T-cell (primary cell): ENCODE measurements around the gene GRM6. TPM values are rescaled to one million over a fixed set of nuclear protein-coding genes. Genes with fewer than 3 reads are reported as not detected.

Experiments
- ATAC-seq, 4 experiments: fragments of 200-7000 bp in 3 of 4; fragments of 150-1000 bp in 1 of 4; cut with Tn5 transposase; replicated peaks in 1 of 4; 1 replicate in 3 of 4; 2 replicates in 1 of 4; pipeline ENCODE4 v1.10.0; 2021; ENCODE audit warnings: moderate library complexity in 3 of 4, mild to moderate bottlenecking in 2 of 4, moderate number of reproducible peaks in 1 of 4
- CTCF ChIA-PET, 2 donors: fragments of 300-600 bp; sonication (Branson Sonifier 250); formaldehyde crosslinking; loops; one replicate each; lab custom pipeline; 2022; ENCODE audit warnings: antibody characterized with exemption in 2 of 2; lab: Charles Lee
- POLR2A ChIA-PET, 2 donors: fragments of 300-600 bp; sonication (Branson Sonifier 250); formaldehyde crosslinking; loops; one replicate each; lab custom pipeline; 2022; ENCODE audit warnings: antibody characterized with exemption in 2 of 2; lab: Charles Lee
- DNase-seq, 35 experiments: peaks; one replicate each; pipeline versions ENCODE4 v3.0.0 to v3.0.0-alpha.2; 2013 to 2023
- H3K27ac ChIP-seq: one replicate; pipeline ENCODE4 v1.5.1; 2013; ENCODE audit warnings: low read length
- H3K27me3 ChIP-seq, 2 experiments: replicated peaks in 1 of 2; 1 replicate in 1 of 2; 2 replicates in 1 of 2; pipeline versions ENCODE4 v1.6.1 to v1.7.0; 2013; ENCODE audit warnings: low read length in 1 of 2, mixed read lengths in 1 of 2; ENCODE audit not compliant: control insufficient read depth in 2 of 2, insufficient read depth in 2 of 2; ENCODE audit errors: extremely low read depth in 1 of 2
- H3K36me3 ChIP-seq, 2 donors: 1 replicate in 1 of 2; 2 replicates in 1 of 2; pipeline versions ENCODE4 v1.6.1 to v1.7.0; 2013; ENCODE audit warnings: low read length in 1 of 2; ENCODE audit not compliant: control insufficient read depth in 2 of 2, insufficient read depth in 1 of 2; ENCODE audit errors: extremely low read depth in 1 of 2
- H3K4me1 ChIP-seq, 2 experiments: 1 replicate in 1 of 2; 2 replicates in 1 of 2; pipeline versions ENCODE4 v1.6.1 to v1.7.0; 2013; ENCODE audit warnings: low read length in 2 of 2, mixed read lengths in 1 of 2; ENCODE audit not compliant: insufficient read depth in 2 of 2, control insufficient read depth in 1 of 2; ENCODE audit errors: extremely low read depth in 1 of 2
- H3K4me3 ChIP-seq, 2 donors: 1 replicate in 1 of 2; 2 replicates in 1 of 2; pipeline versions ENCODE4 v1.5.1 to v1.7.0; 2013; ENCODE audit warnings: mild to moderate bottlenecking in 2 of 2, low read length in 1 of 2, moderate library complexity in 1 of 2; ENCODE audit not compliant: control insufficient read depth in 1 of 2; ENCODE audit errors: extremely low read depth in 1 of 2
- H3K9me3 ChIP-seq: 2 replicates; pipeline ENCODE4 v1.7.0; 2013
- H3K27ac Mint-ChIP-seq, 2 donors: one replicate each; pipeline ENCODE4 v1.8.0; 2020 to 2021; ENCODE audit warnings: mild to moderate bottlenecking in 2 of 2, mixed read lengths in 2 of 2
- H3K27me3 Mint-ChIP-seq, 2 donors: one replicate each; pipeline ENCODE4 v1.8.0; 2021 to 2022; ENCODE audit warnings: mixed read lengths in 2 of 2
- H3K36me3 Mint-ChIP-seq: one replicate; pipeline ENCODE4 v1.8.0; 2021; ENCODE audit warnings: mixed read lengths
- H3K4me1 Mint-ChIP-seq, 3 donors: one replicate each; pipeline ENCODE4 v1.8.0; 2020 to 2022; ENCODE audit warnings: mixed read lengths in 3 of 3, mild to moderate bottlenecking in 1 of 3
- H3K4me3 Mint-ChIP-seq, 3 donors: one replicate each; pipeline ENCODE4 v1.8.0; 2020 to 2022; ENCODE audit warnings: mild to moderate bottlenecking in 3 of 3, mixed read lengths in 3 of 3, moderate library complexity in 3 of 3
- H3K9me3 Mint-ChIP-seq, 3 donors: one replicate each; pipeline ENCODE4 v1.8.0; 2020 to 2022; ENCODE audit warnings: mixed read lengths in 3 of 3
- WGBS: methylation state at CpG from one replicate; pipeline ENCODE4 v1.1.5; 2013; ENCODE audit warnings: missing lambda C conversion rate; ENCODE audit not compliant: insufficient coverage; 5-methylcytosine and 5-hydroxymethylcytosine counted together
- total RNA-seq, 35 experiments: library from RNA in 6 of 35; stranded (reverse) in 6 of 35; fragments of 120-200 nt in 1 of 35; gene quantifications; one replicate each; pipeline versions ENCODE4 v1.2.1 to v1.2.4 and lab custom pipeline; 2013 to 2026

GRM6 gene
- total RNA-seq, 5 donors from 2014 or later (not counting 1 experiment from before 2014, with no cell fraction given): not detected

- Mint-ChIP-seq H3K4me1 (peaks cover 4 to 6% (median 4%) of the 10 kb centered on the region in 3 donors), H3K27ac (no peak overlapping the region), H3K4me3 (no peak overlapping the region), H3K9me3 (peaks cover 4 to 14% (median 5%) of the 10 kb centered on the region in 3 donors), H3K36me3 (no peaks in the 10 kb centered on the region), H3K27me3 (peaks cover 34 to 43% of the 10 kb centered on the region in 2 donors)
- ChIA-PET CTCF (no interaction called here), POLR2A (interaction anchor here in 1 of 2 donors (0.6 kb wide), 1 partner anchor 27 kb away, joined by 3 read pairs; no protein-coding TSS in a partner anchor)
- whole genome bisulfite sequencing: 71% methylated on average over 9 of the region's 9 CpGs
- H3K27ac ChIP-seq: no peak overlapping the region
- no peaks in the 10 kb centered on the region for H3K4me1 ChIP-seq
- H3K27me3 ChIP-seq: peaks cover 0 to 53% of the 10 kb centered on the region in 2 experiments
- DNase-seq: no peak
- no peak overlapping the region for H3K4me3 ChIP-seq
- no peak for ATAC-seq
- no peaks in the 10 kb centered on the region for H3K9me3 ChIP-seq
- H3K36me3 ChIP-seq: no peaks in the 10 kb centered on the region
These were observed 2.7 kb downstream of the GRM6 start for GRCh38 chr5:178992291-178992895.

DNA sequence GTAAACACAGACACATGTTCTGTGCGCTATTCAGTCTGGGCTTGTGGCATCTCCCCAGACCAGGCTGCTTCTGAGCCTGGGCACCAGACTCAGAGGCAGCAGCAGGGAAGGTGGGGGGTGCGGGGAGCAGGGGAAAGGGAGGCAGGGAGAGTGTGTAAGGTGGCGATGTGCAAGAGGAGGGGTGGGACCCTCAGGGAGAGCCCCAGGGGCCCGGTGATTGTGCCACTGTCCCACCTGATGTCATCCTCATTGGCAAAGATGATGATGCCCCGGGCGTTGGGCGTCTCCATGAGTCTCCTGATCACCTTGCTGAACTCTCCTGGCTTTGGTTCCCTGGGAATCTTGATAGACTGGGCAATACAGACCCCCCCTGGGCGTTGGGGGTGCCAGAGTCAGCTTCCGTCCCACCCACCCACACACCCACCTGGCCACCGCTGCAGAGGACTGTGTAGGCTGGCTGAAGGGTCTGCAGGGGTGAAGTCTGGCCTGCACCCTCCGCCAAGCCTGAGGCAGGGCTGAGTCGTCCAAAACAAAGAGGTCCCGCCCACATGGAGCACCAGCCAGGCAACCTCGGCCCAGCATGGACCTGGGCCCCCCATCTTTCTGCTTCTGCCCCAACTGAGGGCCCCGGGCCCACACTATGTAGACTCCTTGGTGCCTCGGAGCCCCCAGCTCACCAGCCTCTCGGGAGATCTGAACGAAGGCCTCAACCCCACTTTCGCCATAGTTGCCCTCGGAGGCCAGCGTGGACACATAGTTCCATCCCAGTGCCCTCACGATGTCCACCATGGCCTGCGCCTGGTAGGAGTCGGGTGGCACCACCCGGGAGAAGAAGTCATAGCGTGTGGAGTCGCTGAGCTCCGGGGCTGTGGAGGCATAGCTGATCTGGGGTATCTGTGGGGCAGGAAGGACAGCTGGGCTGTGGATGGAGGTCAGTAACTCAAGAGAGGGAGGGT is 3.7 kb downstream of the GRM6 start:
- Mint-ChIP-seq H3K4me1 (peaks cover 4 to 6% (median 4%) of the 10 kb centered on the region in 3 donors), H3K36me3 (no peaks in the 10 kb centered on the region), H3K27ac (no peak overlapping the region), H3K4me3 (no peak overlapping the region), H3K9me3 (peaks cover 4 to 16% (median 9%) of the 10 kb centered on the region in 3 donors), H3K27me3 (peaks cover 31 to 37% of the 10 kb centered on the region in 2 donors)
- DNase-seq (no peak), ATAC-seq (no peak)
- WGBS: 89% methylated on average over 22 of the region's 28 CpGs
- no peaks in the 10 kb centered on the region for H3K4me1 ChIP-seq
- H3K4me3 ChIP-seq: no peak overlapping the region
- H3K27me3 ChIP-seq: peaks cover 0 to 49% of the 10 kb centered on the region in 2 experiments
- no peaks in the 10 kb centered on the region for H3K9me3 ChIP-seq
- ChIA-PET CTCF (no interaction called here), POLR2A (no interaction called here)
- H3K36me3 ChIP-seq: no peaks in the 10 kb centered on the region
- H3K27ac ChIP-seq: no peak overlapping the region

GRCh38 chr5:178990491-178990890 is 4.6 kb downstream of the GRM6 start:
- CTCF ChIA-PET: no interaction called here
- ATAC-seq (no peak), DNase-seq (no peak)
- Histone ChIP-seq H3K27me3 (peaks cover 0 to 40% of the 10 kb centered on the region in 2 experiments), H3K4me1 (no peaks in the 10 kb centered on the region), H3K9me3 (no peaks in the 10 kb centered on the region), H3K4me3 (no peak overlapping the region), H3K27ac (no peak overlapping the region), H3K36me3 (no peaks in the 10 kb centered on the region)
- no peak overlapping the region for H3K4me3 Mint-ChIP-seq
- H3K4me1 Mint-ChIP-seq: peaks cover 3% of the 10 kb centered on the region in 3 donors
- H3K9me3 Mint-ChIP-seq: peaks cover 4 to 16% (median 9%) of the 10 kb centered on the region in 3 donors
- H3K36me3 Mint-ChIP-seq: no peaks in the 10 kb centered on the region
- H3K27ac Mint-ChIP-seq: no peak overlapping the region
- peaks cover 25 to 32% of the 10 kb centered on the region in 2 donors for H3K27me3 Mint-ChIP-seq
- WGBS: 86% methylated on average over 7 of the region's 12 CpGs
- POLR2A ChIA-PET: no interaction called here

GRCh38 chr5:178989311-178989710 is 5.8 kb downstream of the GRM6 start:
- H3K27ac Mint-ChIP-seq: no peak overlapping the region

GRCh38 chr5:178988436-178989220 is 6.5 kb downstream of the GRM6 start:
- H3K36me3 Mint-ChIP-seq: no peaks in the 10 kb centered on the region
- H3K9me3 ChIP-seq: no peaks in the 10 kb centered on the region
- no peaks in the 10 kb centered on the region for H3K4me1 Mint-ChIP-seq
- H3K27ac ChIP-seq: no peak overlapping the region
- ATAC-seq: no peak
- no peaks in the 10 kb centered on the region for H3K4me1 ChIP-seq
- peaks cover 20% of the 10 kb centered on the region in 2 donors for H3K27me3 Mint-ChIP-seq
- no peak for DNase-seq
- ChIA-PET POLR2A (no interaction called here), CTCF (no interaction called here)
- H3K27ac Mint-ChIP-seq: no peak overlapping the region
- WGBS: 93% methylated on average over 19 of the region's 27 CpGs
- no peak overlapping the region for H3K4me3 ChIP-seq
- no peaks in the 10 kb centered on the region for H3K36me3 ChIP-seq
- H3K4me3 Mint-ChIP-seq: no peak overlapping the region
- H3K27me3 ChIP-seq: peaks cover 0 to 28% of the 10 kb centered on the region in 2 experiments
- H3K9me3 Mint-ChIP-seq: peaks cover 4 to 16% (median 9%) of the 10 kb centered on the region in 3 donors

More at GRCh38 chr5:178989311-178989710, 5.8 kb downstream of the GRM6 start:
- H3K4me3 ChIP-seq: no peak overlapping the region
- ChIA-PET CTCF (no interaction called here), POLR2A (no interaction called here)
- no peak overlapping the region for H3K27ac ChIP-seq
- 93% methylated on average over 4 of the region's 7 CpGs for WGBS
- H3K36me3 Mint-ChIP-seq: no peaks in the 10 kb centered on the region
- peaks cover 0 to 34% of the 10 kb centered on the region in 2 experiments for H3K27me3 ChIP-seq
- no peaks in the 10 kb centered on the region for H3K9me3 ChIP-seq
- no peaks in the 10 kb centered on the region for H3K4me1 ChIP-seq
- DNase-seq (no peak), ATAC-seq (no peak)
- peaks cover 4 to 16% (median 9%) of the 10 kb centered on the region in 3 donors for H3K9me3 Mint-ChIP-seq
- H3K36me3 ChIP-seq: no peaks in the 10 kb centered on the region
- H3K27me3 Mint-ChIP-seq: peaks cover 22 to 27% of the 10 kb centered on the region in 2 donors
- H3K4me3 Mint-ChIP-seq: no peak overlapping the region
- H3K4me1 Mint-ChIP-seq: no peaks in the 10 kb centered on the region
